Esophagus muscularis mucosa (tissue), 4 donors: Measurements from ENCODE around the gene F11.

Source experiments
- EP300 ChIP-seq: sonication (generic); formaldehyde crosslinking; IDR thresholded peaks from one replicate; pipeline ENCODE4 v1.6.1; 2017; ENCODE audit warnings: antibody characterized with exemption
- POLR2AphosphoS5 ChIP-seq, 2 donors: sonication (generic); formaldehyde crosslinking; IDR thresholded peaks; one replicate each; pipeline ENCODE4 v1.6.1; 2017; ENCODE audit warnings: antibody characterized with exemption in 2 of 2
- TF ChIP-seq, protein P1 (sequence below), 3 experiments: fragments of 200-600 bp in 2 of 3; fragments of 450-650 bp in 1 of 3; sonication (generic) in 2 of 3; IDR thresholded peaks; one replicate each; pipeline ENCODE4 v1.5.1; 2017 to 2019; ENCODE audit warnings: antibody characterized with exemption in 3 of 3, mild to moderate bottlenecking in 2 of 3, moderate library complexity in 1 of 3

DNA sequence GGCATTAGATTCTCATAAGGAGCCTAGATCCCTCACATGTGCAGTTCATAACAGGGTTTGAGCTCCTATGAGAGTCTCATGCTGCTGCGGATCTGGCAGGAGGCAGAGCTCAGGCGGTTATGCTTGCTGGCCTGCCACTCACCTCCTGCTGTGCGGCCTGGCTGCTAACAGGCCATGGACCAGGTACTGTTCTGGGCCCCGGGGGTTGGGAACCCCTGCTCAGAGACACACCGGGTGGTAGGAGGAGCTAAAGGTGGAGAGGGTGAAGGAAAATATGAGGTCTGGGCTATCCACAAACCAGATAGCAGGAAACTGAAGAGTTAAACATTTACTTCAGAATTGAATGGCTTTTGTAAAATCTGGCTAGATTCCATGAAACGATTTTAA, 5.9 kb upstream of the F11 start:
- TF ChIP-seq POLR2AphosphoS5 (IDR thresholded peaks at IDR 0.05) = no peak
- TF ChIP-seq, protein P1, sequence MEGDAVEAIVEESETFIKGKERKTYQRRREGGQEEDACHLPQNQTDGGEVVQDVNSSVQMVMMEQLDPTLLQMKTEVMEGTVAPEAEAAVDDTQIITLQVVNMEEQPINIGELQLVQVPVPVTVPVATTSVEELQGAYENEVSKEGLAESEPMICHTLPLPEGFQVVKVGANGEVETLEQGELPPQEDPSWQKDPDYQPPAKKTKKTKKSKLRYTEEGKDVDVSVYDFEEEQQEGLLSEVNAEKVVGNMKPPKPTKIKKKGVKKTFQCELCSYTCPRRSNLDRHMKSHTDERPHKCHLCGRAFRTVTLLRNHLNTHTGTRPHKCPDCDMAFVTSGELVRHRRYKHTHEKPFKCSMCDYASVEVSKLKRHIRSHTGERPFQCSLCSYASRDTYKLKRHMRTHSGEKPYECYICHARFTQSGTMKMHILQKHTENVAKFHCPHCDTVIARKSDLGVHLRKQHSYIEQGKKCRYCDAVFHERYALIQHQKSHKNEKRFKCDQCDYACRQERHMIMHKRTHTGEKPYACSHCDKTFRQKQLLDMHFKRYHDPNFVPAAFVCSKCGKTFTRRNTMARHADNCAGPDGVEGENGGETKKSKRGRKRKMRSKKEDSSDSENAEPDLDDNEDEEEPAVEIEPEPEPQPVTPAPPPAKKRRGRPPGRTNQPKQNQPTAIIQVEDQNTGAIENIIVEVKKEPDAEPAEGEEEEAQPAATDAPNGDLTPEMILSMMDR (IDR thresholded peaks at IDR 0.05) = no peak
- no peak for TF ChIP-seq EP300
